ENCODE measurements around the gene ATP9A.
"Not testable (repeated sequence)": the region's sequence is repeated elsewhere in the genome, so short reads cannot be mapped to it uniquely, and the experiment has no call there.

Gene ATP9A

GRCh38 chr20:51661609-51662178 is 106.5 kb downstream of the ATP9A start:
- no peaks in the 10 kb centered on the region for H3K27me3 ChIP-seq
- no peak for DNase-seq
- TF ChIP-seq CTCF (IDR thresholded peaks at IDR 0.05; ENCODE audit: low read depth, low read length): no peak
- no peak overlapping the region for H3K4me3 ChIP-seq (ENCODE audit: low read depth, low read length)
- no peaks in the 10 kb centered on the region for H3K4me1 ChIP-seq
- no peaks in the 10 kb centered on the region for H3K36me3 ChIP-seq
- H3K9me3 ChIP-seq: no peaks in the 10 kb centered on the region

- Histone ChIP-seq H3K36me3 (no peaks in the 10 kb centered on the region), H3K4me3 (ENCODE audit: low read depth, low read length) (no peak overlapping the region), H3K27me3 (no peaks in the 10 kb centered on the region), H3K4me1 (no peaks in the 10 kb centered on the region), H3K9me3 (no peaks in the 10 kb centered on the region)
- DNase-seq: no peak
- no peak for TF ChIP-seq CTCF (IDR thresholded peaks at IDR 0.05; ENCODE audit: low read depth, low read length)
Observed at GRCh38 chr20:51660672-51661608, 107.2 kb downstream of the ATP9A start.

GRCh38 chr20:51659491-51660050 is 108.6 kb downstream of the ATP9A start:
- H3K27me3 ChIP-seq: no peaks in the 10 kb centered on the region
- no peak overlapping the region for H3K4me3 ChIP-seq (ENCODE audit: low read depth, low read length)
- TF ChIP-seq CTCF (IDR thresholded peaks at IDR 0.05; ENCODE audit: low read depth, low read length): no peak
- H3K4me1 ChIP-seq: no peaks in the 10 kb centered on the region
- no peaks in the 10 kb centered on the region for H3K9me3 ChIP-seq
- H3K36me3 ChIP-seq: no peaks in the 10 kb centered on the region
- DNase-seq: no peak

- TF ChIP-seq CTCF (IDR thresholded peaks at IDR 0.05; ENCODE audit: low read depth, low read length): no peak
- Histone ChIP-seq H3K27me3 (no peaks in the 10 kb centered on the region), H3K9me3 (no peaks in the 10 kb centered on the region), H3K36me3 (no peaks in the 10 kb centered on the region), H3K4me3 (ENCODE audit: low read depth, low read length) (no peak overlapping the region), H3K4me1 (no peaks in the 10 kb centered on the region)
- DNase-seq: no peak
Observed at GRCh38 chr20:51656726-51657260, 111.4 kb downstream of the ATP9A start.

GRCh38 chr20:51656089-51656488 is 112.1 kb downstream of the ATP9A start:
- H3K4me1 ChIP-seq; H3K36me3 ChIP-seq; H3K9me3 ChIP-seq; DNase-seq; H3K4me3 ChIP-seq (ENCODE audit: low read depth, low read length); H3K27me3 ChIP-seq: not testable (repeated sequence)

- H3K4me3 ChIP-seq (ENCODE audit: low read depth, low read length): no peak overlapping the region
- H3K4me1 ChIP-seq: no peaks in the 10 kb centered on the region
- no peak for DNase-seq
- TF ChIP-seq CTCF (IDR thresholded peaks at IDR 0.05; ENCODE audit: low read depth, low read length): no peak
- no peaks in the 10 kb centered on the region for H3K36me3 ChIP-seq
- no peaks in the 10 kb centered on the region for H3K27me3 ChIP-seq
- H3K9me3 ChIP-seq: no peaks in the 10 kb centered on the region
Observed at GRCh38 chr20:51654495-51654894, 113.7 kb downstream of the ATP9A start.

All from BE2C (cell line).